ENCODE data around the gene LAMA4.

DNA sequence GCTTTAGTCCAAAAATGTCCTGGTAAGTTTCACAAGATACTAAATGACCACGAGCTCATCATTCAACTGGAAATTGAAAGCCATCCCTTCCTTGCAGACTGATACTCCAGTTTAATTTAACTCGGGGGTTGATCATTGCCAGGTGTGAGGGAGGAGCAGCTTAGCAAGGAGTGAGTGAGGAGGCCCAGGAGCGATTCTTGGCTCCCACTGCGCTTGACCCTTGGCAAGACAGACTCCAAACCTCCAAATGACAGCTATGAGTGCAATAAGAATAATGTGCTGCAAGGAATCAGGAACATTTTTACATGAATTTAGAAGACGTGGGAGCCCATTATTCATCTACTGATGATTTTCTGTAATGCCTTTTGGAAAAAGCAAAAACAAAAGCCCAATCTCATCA, 64.9 kb downstream of the LAMA4 start:
- TF ChIP-seq RARB (CRISPR knock-in tag; IDR thresholded peaks at IDR 0.05) (0 out of 2 replicates have a peak, but pooled peaks have one; percentile 47), ARNTL (CRISPR knock-in tag; IDR thresholded peaks at IDR 0.05; ENCODE audit: borderline replicate concordance, low read depth) (no peak), ZFP3 (CRISPR knock-in tag; IDR thresholded peaks at IDR 0.05) (no peak), PPARA (CRISPR knock-in tag; IDR thresholded peaks at IDR 0.05; ENCODE audit: borderline replicate concordance) (no peak), ZNF70 (CRISPR knock-in tag; IDR thresholded peaks at IDR 0.05) (no peak), TCF4 (CRISPR knock-in tag; IDR thresholded peaks at IDR 0.05; ENCODE audit: borderline replicate concordance) (peak; percentile 24; the same call in 1 of the 2 replicates), PATZ1 (CRISPR knock-in tag; IDR thresholded peaks at IDR 0.05; ENCODE audit: borderline replicate concordance) (no peak), ZFP30 (CRISPR knock-in tag; IDR thresholded peaks at IDR 0.05) (no peak), SNAI2 (CRISPR knock-in tag; IDR thresholded peaks at IDR 0.05) (no peak)
- TF ChIP-seq, protein P1, sequence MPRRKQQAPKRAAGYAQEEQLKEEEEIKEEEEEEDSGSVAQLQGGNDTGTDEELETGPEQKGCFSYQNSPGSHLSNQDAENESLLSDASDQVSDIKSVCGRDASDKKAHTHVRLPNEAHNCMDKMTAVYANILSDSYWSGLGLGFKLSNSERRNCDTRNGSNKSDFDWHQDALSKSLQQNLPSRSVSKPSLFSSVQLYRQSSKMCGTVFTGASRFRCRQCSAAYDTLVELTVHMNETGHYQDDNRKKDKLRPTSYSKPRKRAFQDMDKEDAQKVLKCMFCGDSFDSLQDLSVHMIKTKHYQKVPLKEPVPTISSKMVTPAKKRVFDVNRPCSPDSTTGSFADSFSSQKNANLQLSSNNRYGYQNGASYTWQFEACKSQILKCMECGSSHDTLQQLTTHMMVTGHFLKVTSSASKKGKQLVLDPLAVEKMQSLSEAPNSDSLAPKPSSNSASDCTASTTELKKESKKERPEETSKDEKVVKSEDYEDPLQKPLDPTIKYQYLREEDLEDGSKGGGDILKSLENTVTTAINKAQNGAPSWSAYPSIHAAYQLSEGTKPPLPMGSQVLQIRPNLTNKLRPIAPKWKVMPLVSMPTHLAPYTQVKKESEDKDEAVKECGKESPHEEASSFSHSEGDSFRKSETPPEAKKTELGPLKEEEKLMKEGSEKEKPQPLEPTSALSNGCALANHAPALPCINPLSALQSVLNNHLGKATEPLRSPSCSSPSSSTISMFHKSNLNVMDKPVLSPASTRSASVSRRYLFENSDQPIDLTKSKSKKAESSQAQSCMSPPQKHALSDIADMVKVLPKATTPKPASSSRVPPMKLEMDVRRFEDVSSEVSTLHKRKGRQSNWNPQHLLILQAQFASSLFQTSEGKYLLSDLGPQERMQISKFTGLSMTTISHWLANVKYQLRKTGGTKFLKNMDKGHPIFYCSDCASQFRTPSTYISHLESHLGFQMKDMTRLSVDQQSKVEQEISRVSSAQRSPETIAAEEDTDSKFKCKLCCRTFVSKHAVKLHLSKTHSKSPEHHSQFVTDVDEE (CRISPR knock-in tag; IDR thresholded peaks at IDR 0.05), result no peak

Measured in SK-N-SH treated with all-trans-retinoic acid at 6 μM for 48 hours (cell line).